GM15510 (cell line): Measurements from ENCODE around the gene WBP2NL.

Experiments
- POLR2A ChIP-seq: IDR thresholded peaks from 3 replicates; pipeline ENCODE4 v1.6.1; 2011; ENCODE audit warnings: borderline replicate concordance; ENCODE audit not compliant: insufficient read length; ENCODE audit errors: extremely low read depth

WBP2NL gene

GRCh38 chr22:42001121-42001520 is 2.5 kb downstream of the WBP2NL start:
- no peak for TF ChIP-seq POLR2A

- TF ChIP-seq POLR2A = no peak
These were observed 3.1 kb downstream of the WBP2NL start for GRCh38 chr22:42001706-42002105.

DNA sequence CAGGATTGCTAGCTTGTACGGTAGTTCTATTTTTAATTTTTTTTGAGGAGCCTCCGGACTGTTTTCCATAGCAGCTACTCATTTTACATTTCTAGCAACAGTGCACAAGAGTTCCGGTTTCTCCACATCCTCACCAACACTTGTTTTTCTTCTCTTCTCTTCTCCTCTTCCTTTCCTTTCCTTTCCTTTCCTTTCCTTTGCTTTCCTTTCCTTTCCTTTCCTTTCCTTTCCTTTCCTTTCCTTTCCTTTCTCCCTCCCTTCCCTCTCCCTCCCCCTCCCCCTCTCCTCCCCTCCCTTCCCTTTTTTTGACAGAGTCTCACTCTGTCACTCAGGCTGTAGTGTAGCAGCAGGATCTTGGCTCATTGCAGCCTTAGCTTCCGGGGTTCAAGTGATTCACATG is 9.3 kb downstream of the WBP2NL start:
- no peak for TF ChIP-seq POLR2A

DNA sequence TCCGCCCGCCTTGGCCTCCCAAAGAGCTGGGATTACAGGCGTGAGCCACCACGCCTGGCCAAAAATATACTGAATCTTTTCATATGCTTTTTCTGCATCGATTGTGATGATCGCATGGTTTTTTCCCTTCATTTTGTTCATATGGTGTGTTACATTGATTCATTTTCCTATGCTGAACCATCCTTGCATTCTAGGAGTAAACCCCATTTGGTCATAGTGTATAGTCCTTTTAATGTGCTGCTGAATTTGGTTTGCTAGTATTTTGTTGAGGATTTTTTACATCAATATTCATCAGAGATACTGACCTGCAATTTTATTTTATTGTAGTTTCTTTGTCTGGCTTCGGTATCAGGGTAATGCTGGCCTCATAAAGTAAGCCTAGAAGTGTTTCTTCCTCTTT is 12.2 kb downstream of the WBP2NL start:
- no peak for TF ChIP-seq POLR2A

DNA sequence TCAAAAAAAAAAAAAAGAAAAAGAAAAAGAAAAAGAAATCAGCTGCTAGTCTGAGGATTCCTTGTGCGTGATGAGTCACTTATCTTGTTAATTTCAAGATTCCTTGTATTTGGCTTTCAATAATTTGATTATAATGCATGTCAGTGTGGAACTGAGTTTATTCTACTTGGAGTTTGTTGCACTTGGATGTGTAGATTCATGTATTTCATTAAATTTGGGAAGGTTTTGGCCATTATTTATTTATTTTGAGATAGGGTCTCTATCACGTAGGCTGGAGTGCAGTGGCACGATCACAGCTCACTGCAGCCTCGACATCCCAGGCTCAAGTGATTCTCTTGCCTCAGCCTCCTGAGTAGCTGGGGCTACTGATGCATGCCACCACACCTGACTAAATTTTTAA is 14.8 kb downstream of the WBP2NL start:
- TF ChIP-seq POLR2A = no peak

GRCh38 chr22:42016111-42016510 is 17.5 kb downstream of the WBP2NL start:
- TF ChIP-seq POLR2A = no peak

DNA sequence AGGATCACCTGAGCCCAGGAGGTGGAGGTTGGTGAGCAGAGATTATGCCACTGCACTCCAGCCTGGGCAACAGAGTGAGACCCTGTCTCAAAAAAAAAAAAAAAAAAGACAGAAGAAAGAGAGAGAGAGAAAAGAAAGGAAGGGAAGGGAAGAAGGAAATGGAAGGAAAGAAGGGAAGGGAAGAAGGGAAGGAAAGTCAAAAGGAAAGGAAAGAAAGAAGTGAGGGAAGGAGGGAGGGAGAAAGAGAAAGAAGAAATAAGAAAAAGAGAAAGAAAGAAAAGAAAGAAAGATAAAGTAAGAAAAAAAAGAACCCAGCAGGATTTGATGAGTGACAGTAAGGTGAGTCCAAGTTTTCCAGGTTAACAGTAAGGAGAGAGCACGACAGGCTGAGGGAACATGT is 19.6 kb downstream of the WBP2NL start:
- no peak for TF ChIP-seq POLR2A

DNA sequence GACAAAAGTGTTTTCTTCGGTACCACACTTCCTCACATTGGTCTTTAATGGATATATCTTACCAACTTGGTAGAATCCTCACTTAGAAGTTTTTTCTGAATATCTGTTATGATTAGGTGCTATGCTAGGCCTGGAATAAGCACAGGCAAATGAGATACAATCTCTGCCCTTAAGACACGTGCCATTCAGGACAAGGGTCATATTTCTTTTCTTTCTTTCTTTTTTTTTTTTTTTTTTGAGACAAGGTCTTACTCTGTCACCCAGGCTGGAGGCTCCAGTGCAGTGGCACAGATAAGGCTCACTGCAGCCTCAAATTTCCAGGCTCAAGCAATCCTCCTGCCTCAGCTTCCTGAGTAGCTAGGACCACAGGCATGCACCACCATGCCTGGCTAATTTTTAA is 23.0 kb downstream of the WBP2NL start:
- no peak for TF ChIP-seq POLR2A

- TF ChIP-seq POLR2A = no peak
These were observed 23.7 kb downstream of the WBP2NL start for GRCh38 chr22:42022162-42022847.

GRCh38 chr22:42025421-42025820 is 26.8 kb downstream of the WBP2NL start:
- TF ChIP-seq POLR2A = no peak

GRCh38 chr22:42026705-42027104 is 28.1 kb downstream of the WBP2NL start:
- no peak for TF ChIP-seq POLR2A

GRCh38 chr22:42033263-42034181 is 34.9 kb downstream of the WBP2NL start:
- no peak for TF ChIP-seq POLR2A

GRCh38 chr22:42035256-42035655 is 36.7 kb downstream of the WBP2NL start:
- no peak for TF ChIP-seq POLR2A

- no peak for TF ChIP-seq POLR2A
These were observed 40.7 kb downstream of the WBP2NL start for GRCh38 chr22:42039271-42039670.

DNA sequence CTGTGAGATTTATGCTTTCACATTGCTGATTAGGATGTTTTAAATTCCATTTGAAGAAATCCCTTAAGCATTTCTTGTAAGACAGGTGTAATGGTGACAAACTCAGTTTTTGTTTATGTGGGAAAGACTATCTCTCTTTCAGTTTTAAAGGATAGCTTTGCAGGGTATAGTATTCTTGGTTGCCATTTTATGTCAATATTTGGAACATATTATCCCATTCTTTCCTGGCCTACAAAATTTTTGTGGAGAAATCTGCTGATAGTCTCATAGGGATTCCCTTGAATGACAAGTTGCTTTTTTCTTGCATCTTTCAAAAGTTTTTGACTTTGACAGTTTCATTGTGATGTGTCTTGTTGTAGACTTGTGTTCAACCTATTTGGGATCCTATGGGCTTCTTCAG is 43.2 kb downstream of the WBP2NL start:
- no peak for TF ChIP-seq POLR2A
